Endothelial cell (in vitro differentiated cells): ENCODE results near the gene CBX2. TPM values are rescaled to one million over a fixed set of nuclear protein-coding genes. Genes with fewer than 3 reads are reported as not detected.

Experiments used
- DNase-seq: peaks from one replicate; pipeline ENCODE4 v3.0.0; 2021; ENCODE audit warnings: low spot score
- H3K27ac Mint-ChIP-seq: one replicate; pipeline ENCODE4 v1.8.0; 2021; ENCODE audit warnings: mixed read lengths, inconsistent platforms; ENCODE audit not compliant: unreplicated experiment
- H3K27me3 Mint-ChIP-seq: one replicate; pipeline ENCODE4 v1.8.0; 2021; ENCODE audit warnings: mild to moderate bottlenecking, moderate library complexity, mixed read lengths, inconsistent platforms; ENCODE audit not compliant: unreplicated experiment
- H3K36me3 Mint-ChIP-seq: one replicate; pipeline ENCODE4 v1.8.0; 2021; ENCODE audit warnings: mild to moderate bottlenecking, low read depth, mixed read lengths, inconsistent platforms; ENCODE audit not compliant: unreplicated experiment
- H3K4me1 Mint-ChIP-seq: one replicate; pipeline ENCODE4 v1.8.0; 2021; ENCODE audit warnings: mild to moderate bottlenecking, mixed read lengths, inconsistent platforms; ENCODE audit not compliant: unreplicated experiment
- H3K4me3 Mint-ChIP-seq: one replicate; pipeline ENCODE4 v1.8.0; 2021; ENCODE audit warnings: mild to moderate bottlenecking, mixed read lengths, inconsistent platforms; ENCODE audit not compliant: unreplicated experiment
- H3K9me3 Mint-ChIP-seq: one replicate; pipeline ENCODE4 v1.8.0; 2021; ENCODE audit warnings: mixed read lengths, inconsistent platforms; ENCODE audit not compliant: unreplicated experiment
- CTCF ChIP-seq: fragments of 200-600 bp; sonication (generic); IDR thresholded peaks from one replicate; pipeline ENCODE4 v1.5.0; 2021; ENCODE audit warnings: antibody characterized with exemption; ENCODE audit not compliant: unreplicated experiment
- total RNA-seq: library from RNA; stranded (reverse); fragmentation: NEBNext Ultra II Directional; extraction: Animal tissue kit (Norgen Biotek cat#: 25700); gene quantifications from one replicate; pipeline ENCODE4 v1.2.1, GENCODE V29; 2021; ENCODE audit not compliant: unreplicated experiment

The CBX2 gene
- total RNA-seq, 1 donor from 2014 or later = 50.0 TPM

DNA sequence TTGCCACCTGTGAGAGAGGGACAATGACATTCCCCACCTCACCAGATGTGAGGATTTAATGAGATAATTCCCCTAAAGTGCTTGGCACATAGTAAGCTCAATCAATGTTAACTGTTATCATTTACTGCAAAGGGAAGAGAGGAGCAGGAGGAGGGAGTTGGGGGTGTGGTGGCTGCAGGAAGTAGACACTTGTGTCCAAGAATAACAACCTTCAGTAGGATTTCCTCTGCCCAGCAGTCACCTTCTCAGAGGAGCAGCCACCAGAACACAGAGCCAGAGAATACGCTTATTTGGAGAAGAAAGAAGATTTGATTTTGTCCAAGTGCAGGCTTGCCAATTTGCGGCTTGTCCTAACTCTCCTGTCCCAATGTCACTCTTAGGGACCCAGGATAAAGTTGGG, 51.1 kb downstream of the CBX2 start:
- H3K27ac Mint-ChIP-seq = no peak overlapping the region
- no peak for DNase-seq
- H3K9me3 Mint-ChIP-seq = no peaks in the 10 kb centered on the region
- no peak overlapping the region for H3K4me3 Mint-ChIP-seq
- H3K36me3 Mint-ChIP-seq = peaks cover 5% of the 10 kb centered on the region
- H3K4me1 Mint-ChIP-seq = peaks cover 20% of the 10 kb centered on the region
- TF ChIP-seq CTCF = no peak
- peaks cover 24% of the 10 kb centered on the region for H3K27me3 Mint-ChIP-seq

- TF ChIP-seq CTCF = no peak
- Mint-ChIP-seq H3K27ac (no peak overlapping the region), H3K4me1 (peaks cover 20% of the 10 kb centered on the region), H3K36me3 (peaks cover 2% of the 10 kb centered on the region), H3K27me3 (peaks cover 26% of the 10 kb centered on the region), H3K9me3 (no peaks in the 10 kb centered on the region), H3K4me3 (no peak overlapping the region)
- no peak for DNase-seq
These were observed 51.5 kb downstream of the CBX2 start for GRCh38 chr17:79829457-79829856.

DNA sequence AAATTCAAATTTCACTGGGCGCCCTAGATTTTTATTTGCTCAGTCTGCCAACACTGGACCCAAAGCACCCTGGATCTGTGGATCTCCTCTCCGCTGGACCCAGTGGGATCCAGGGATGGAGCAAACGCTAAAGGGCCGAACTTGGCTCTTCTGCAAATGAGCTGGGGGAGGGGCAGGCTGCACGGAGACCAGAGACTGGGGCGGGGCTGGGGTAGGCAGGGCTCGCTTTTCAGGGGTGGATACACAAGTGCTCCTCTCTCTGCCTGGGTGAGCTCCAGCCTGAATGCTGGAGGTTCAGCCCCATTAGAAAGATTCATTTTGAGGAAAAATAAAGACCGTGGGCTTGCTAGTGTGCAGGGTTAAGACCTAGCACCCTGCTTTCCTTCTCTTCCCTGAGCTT, 52.4 kb downstream of the CBX2 start:
- Mint-ChIP-seq H3K9me3 (no peaks in the 10 kb centered on the region), H3K36me3 (peaks cover 4% of the 10 kb centered on the region), H3K27me3 (peaks cover 34% of the 10 kb centered on the region), H3K4me3 (no peak overlapping the region), H3K27ac (no peak overlapping the region), H3K4me1 (peaks cover 22% of the 10 kb centered on the region)
- no peak for TF ChIP-seq CTCF
- no peak for DNase-seq

- no peaks in the 10 kb centered on the region for H3K9me3 Mint-ChIP-seq
- H3K27ac Mint-ChIP-seq = no peak overlapping the region
- no peak for TF ChIP-seq CTCF
- no peak for DNase-seq
- no peak overlapping the region for H3K4me3 Mint-ChIP-seq
- peaks cover 36% of the 10 kb centered on the region for H3K27me3 Mint-ChIP-seq
- H3K36me3 Mint-ChIP-seq = peaks cover 4% of the 10 kb centered on the region
- peaks cover 22% of the 10 kb centered on the region for H3K4me1 Mint-ChIP-seq
These were observed 52.9 kb downstream of the CBX2 start for GRCh38 chr17:79830763-79831264.

GRCh38 chr17:79831265-79832217, 53.6 kb downstream of the CBX2 start:
- H3K27ac Mint-ChIP-seq = no peak overlapping the region
- peaks cover 40% of the 10 kb centered on the region for H3K27me3 Mint-ChIP-seq
- no peaks in the 10 kb centered on the region for H3K9me3 Mint-ChIP-seq

More at GRCh38 chr17:79831265-79832217, 53.6 kb downstream of the CBX2 start:
- Mint-ChIP-seq H3K4me1 (peaks cover 20% of the 10 kb centered on the region), H3K4me3 (no peak overlapping the region), H3K36me3 (peaks cover 4% of the 10 kb centered on the region)
- DNase-seq = no peak
- no peak for TF ChIP-seq CTCF
